HG03565 (cell line): ENCODE measurements around the gene LCE4A.
"Not testable (repeated sequence)": the region's sequence is repeated elsewhere in the genome, so short reads cannot be mapped to it uniquely, and the experiment has no call there.

ENCODE experiments used
- ATAC-seq: cut with Tn5 transposase; IDR thresholded peaks from one replicate; pipeline ENCODE4 v1.9.1; 2021; ENCODE audit warnings: mild to moderate bottlenecking, moderate library complexity; ENCODE audit not compliant: unreplicated experiment

LCE4A gene

GRCh38 chr1:152707860-152708259 is at the start of gene LCE4A:
Gene LCE4A (plus strand): TSS chr1:152708160. CDS start chr1:152709076, 916 bp downstream.
- ATAC-seq = no peak

- ATAC-seq = no peak
These were observed 49.3 kb upstream of the LCE4A start for GRCh38 chr1:152658649-152659048.

GRCh38 chr1:152663098-152663497 is 44.9 kb upstream of the LCE4A start, which contains the start of gene LCE2D:
Gene LCE2D (plus strand): TSS chr1:152663380. CDS start chr1:152664106, 726 bp downstream.
- no peak for ATAC-seq

GRCh38 chr1:152666171-152666570 is 41.8 kb upstream of the LCE4A start:
- ATAC-seq = not testable (repeated sequence)

GRCh38 chr1:152667648-152668047 is 40.3 kb upstream of the LCE4A start:
- ATAC-seq = no peak

- ATAC-seq = no peak
These were observed 34.9 kb upstream of the LCE4A start for GRCh38 chr1:152673016-152673415.

- ATAC-seq = not testable (repeated sequence)
These were observed 33.0 kb upstream of the LCE4A start, which contains the start of gene LCE2C for GRCh38 chr1:152674983-152675382. Gene LCE2C (plus strand): TSS chr1:152675279. CDS start chr1:152676016, 737 bp downstream.

GRCh38 chr1:152679459-152679858 is 28.5 kb upstream of the LCE4A start:
- no peak for ATAC-seq

- no peak for ATAC-seq
These were observed 26.3 kb upstream of the LCE4A start for GRCh38 chr1:152681616-152682015.

GRCh38 chr1:152683846-152684245 is 24.1 kb upstream of the LCE4A start:
- no peak for ATAC-seq

- not testable (repeated sequence) for ATAC-seq
These were observed 22.1 kb upstream of the LCE4A start, which contains the start of gene LCE2B for GRCh38 chr1:152685823-152686222. Gene LCE2B (plus strand): TSS chr1:152686123. CDS start chr1:152686844, 721 bp downstream.

GRCh38 chr1:152697701-152698600 is 10.0 kb upstream of the LCE4A start, which contains the start of gene LCE2A:
Gene LCE2A (plus strand): TSS chr1:152698345. CDS start chr1:152698902, 557 bp downstream.
- no peak for ATAC-seq

GRCh38 chr1:152699746-152700145 is 8.2 kb upstream of the LCE4A start:
- ATAC-seq = no peak

- no peak for ATAC-seq
These were observed 10.3 kb downstream of the LCE4A start for GRCh38 chr1:152718238-152718637.

- no peak for ATAC-seq
These were observed 17.3 kb downstream of the LCE4A start for GRCh38 chr1:152725261-152725660.

- ATAC-seq = no peak
These were observed 21.0 kb downstream of the LCE4A start for GRCh38 chr1:152728986-152729385.

- ATAC-seq = no peak
These were observed 27.7 kb downstream of the LCE4A start for GRCh38 chr1:152735648-152736047.

- no peak for ATAC-seq
These were observed 30.0 kb downstream of the LCE4A start for GRCh38 chr1:152737997-152738396.

GRCh38 chr1:152739841-152740240 is 31.9 kb downstream of the LCE4A start:
- no peak for ATAC-seq

- no peak for ATAC-seq
These were observed 33.7 kb downstream of the LCE4A start for GRCh38 chr1:152741656-152742055.

GRCh38 chr1:152743371-152744145 is 35.6 kb downstream of the LCE4A start:
- no peak for ATAC-seq
